ENCODE results near the gene GRIP2.

- TF ChIP-seq YY1 (IDR thresholded peaks at IDR 0.05; ENCODE audit: insufficient read depth, insufficient read length) (no peak), ZNF274 (IDR thresholded peaks at IDR 0.05; ENCODE audit: low read depth, low read length) (no peak), SUZ12 (IDR thresholded peaks at IDR 0.05; ENCODE audit: extremely low read depth, insufficient read depth, insufficient read length) (no peak)
Measured at GRCh38 chr3:14517601-14518431, 22.3 kb downstream of the GRIP2 start.
